ENCODE results near the gene EEPD1.

EEPD1 gene

GRCh38 chr7:36112969-36113368 lies 40.1 kb upstream of the EEPD1 start (continued):
- TF ChIP-seq ZNF514 (tag by site-specific recombination; IDR thresholded peaks at IDR 0.05) (no peak), ZXDB (tag by site-specific recombination; IDR thresholded peaks at IDR 0.05) (no peak), ZNF23 (tag by site-specific recombination; IDR thresholded peaks at IDR 0.05; ENCODE audit: borderline replicate concordance) (no peak), MZF1 (tag by site-specific recombination; IDR thresholded peaks at IDR 0.05; ENCODE audit: borderline replicate concordance) (no peak), REPIN1 (tag by site-specific recombination; IDR thresholded peaks at IDR 0.05; ENCODE audit: low read depth) (no peak), ZNF560 (tag by site-specific recombination; IDR thresholded peaks at IDR 0.05; ENCODE audit: borderline replicate concordance) (no peak), ZNF792 (tag by site-specific recombination; IDR thresholded peaks at IDR 0.05) (no peak), ZNF24 (tag by site-specific recombination; IDR thresholded peaks at IDR 0.05) (no peak), SCRT2 (tag by site-specific recombination; IDR thresholded peaks at IDR 0.05) (no peak)
- TF ChIP-seq, protein P1, sequence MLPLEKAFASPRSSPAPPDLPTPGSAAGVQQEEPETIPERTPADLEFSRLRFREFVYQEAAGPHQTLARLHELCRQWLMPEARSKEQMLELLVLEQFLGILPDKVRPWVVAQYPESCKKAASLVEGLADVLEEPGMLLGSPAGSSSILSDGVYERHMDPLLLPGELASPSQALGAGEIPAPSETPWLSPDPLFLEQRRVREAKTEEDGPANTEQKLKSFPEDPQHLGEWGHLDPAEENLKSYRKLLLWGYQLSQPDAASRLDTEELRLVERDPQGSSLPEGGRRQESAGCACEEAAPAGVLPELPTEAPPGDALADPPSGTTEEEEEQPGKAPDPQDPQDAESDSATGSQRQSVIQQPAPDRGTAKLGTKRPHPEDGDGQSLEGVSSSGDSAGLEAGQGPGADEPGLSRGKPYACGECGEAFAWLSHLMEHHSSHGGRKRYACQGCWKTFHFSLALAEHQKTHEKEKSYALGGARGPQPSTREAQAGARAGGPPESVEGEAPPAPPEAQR (tag by site-specific recombination; IDR thresholded peaks at IDR 0.05), result no peak

- POLR2A ChIA-PET, result no interaction called here
- no peaks in the 10 kb centered on the region for H3K36me3 ChIP-seq (ENCODE audit: control insufficient read depth in 2 of 2, insufficient read depth in 1 of 2, low read length in 2 of 2)
- no peak overlapping the region for H3K27ac ChIP-seq (ENCODE audit: extremely low read depth, low read depth, low read length)
- CTCF ChIA-PET, result interaction anchor here (0.6 to 2.5 kb wide), 3 partner anchors 10 to 138 kb away, joined by 3 to 9 read pairs (median 7); no protein-coding TSS in a partner anchor
- peaks cover 6% of the 10 kb centered on the region; the same call in 1 of the 2 replicates for H3K4me1 ChIP-seq (ENCODE audit: control insufficient read depth, insufficient read depth, low read length)
- H3K9me3 ChIP-seq (ENCODE audit: control insufficient read depth, insufficient read depth, low read depth, low read length), result no peaks in the 10 kb centered on the region
- no peak for TF ChIP-seq GLI2 (tag by site-specific recombination; IDR thresholded peaks at IDR 0.05; ENCODE audit: borderline replicate concordance, low read depth)
- TF ChIP-seq ZBTB48 (tag by site-specific recombination; IDR thresholded peaks at IDR 0.05), result no peak
- TF ChIP-seq, protein P2, sequence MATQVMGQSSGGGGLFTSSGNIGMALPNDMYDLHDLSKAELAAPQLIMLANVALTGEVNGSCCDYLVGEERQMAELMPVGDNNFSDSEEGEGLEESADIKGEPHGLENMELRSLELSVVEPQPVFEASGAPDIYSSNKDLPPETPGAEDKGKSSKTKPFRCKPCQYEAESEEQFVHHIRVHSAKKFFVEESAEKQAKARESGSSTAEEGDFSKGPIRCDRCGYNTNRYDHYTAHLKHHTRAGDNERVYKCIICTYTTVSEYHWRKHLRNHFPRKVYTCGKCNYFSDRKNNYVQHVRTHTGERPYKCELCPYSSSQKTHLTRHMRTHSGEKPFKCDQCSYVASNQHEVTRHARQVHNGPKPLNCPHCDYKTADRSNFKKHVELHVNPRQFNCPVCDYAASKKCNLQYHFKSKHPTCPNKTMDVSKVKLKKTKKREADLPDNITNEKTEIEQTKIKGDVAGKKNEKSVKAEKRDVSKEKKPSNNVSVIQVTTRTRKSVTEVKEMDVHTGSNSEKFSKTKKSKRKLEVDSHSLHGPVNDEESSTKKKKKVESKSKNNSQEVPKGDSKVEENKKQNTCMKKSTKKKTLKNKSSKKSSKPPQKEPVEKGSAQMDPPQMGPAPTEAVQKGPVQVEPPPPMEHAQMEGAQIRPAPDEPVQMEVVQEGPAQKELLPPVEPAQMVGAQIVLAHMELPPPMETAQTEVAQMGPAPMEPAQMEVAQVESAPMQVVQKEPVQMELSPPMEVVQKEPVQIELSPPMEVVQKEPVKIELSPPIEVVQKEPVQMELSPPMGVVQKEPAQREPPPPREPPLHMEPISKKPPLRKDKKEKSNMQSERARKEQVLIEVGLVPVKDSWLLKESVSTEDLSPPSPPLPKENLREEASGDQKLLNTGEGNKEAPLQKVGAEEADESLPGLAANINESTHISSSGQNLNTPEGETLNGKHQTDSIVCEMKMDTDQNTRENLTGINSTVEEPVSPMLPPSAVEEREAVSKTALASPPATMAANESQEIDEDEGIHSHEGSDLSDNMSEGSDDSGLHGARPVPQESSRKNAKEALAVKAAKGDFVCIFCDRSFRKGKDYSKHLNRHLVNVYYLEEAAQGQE (tag by site-specific recombination; IDR thresholded peaks at IDR 0.05), result no peak
- TF ChIP-seq ZNF280D (tag by site-specific recombination; IDR thresholded peaks at IDR 0.05), result no peak
- TF ChIP-seq ZNF169 (tag by site-specific recombination; IDR thresholded peaks at IDR 0.05), result no peak
- TF ChIP-seq ZNF214 (tag by site-specific recombination; IDR thresholded peaks at IDR 0.05; ENCODE audit: borderline replicate concordance), result no peak
- TF ChIP-seq, protein P1 (tag by site-specific recombination; IDR thresholded peaks at IDR 0.05), result no peak
- no peak for TF ChIP-seq ZNF521 (tag by site-specific recombination; IDR thresholded peaks at IDR 0.05)
- TF ChIP-seq PATZ1 (tag by site-specific recombination; IDR thresholded peaks at IDR 0.05), result no peak
- no peak for TF ChIP-seq ZNF449 (tag by site-specific recombination; IDR thresholded peaks at IDR 0.05)
- no peak for TF ChIP-seq ZNF184 (tag by site-specific recombination; IDR thresholded peaks at IDR 0.05)
- TF ChIP-seq ZNF211 (tag by site-specific recombination; IDR thresholded peaks at IDR 0.05; ENCODE audit: low read depth), result no peak
- H3K4me3 ChIP-seq (ENCODE audit: low read depth, low read length), result no peak overlapping the region
These were observed 38.7 kb upstream of the EEPD1 start for GRCh38 chr7:36114355-36114754.
